ENCODE results near the gene SAMM50.

GRCh38 chr22:44033287-44033686 lies 78.0 kb downstream of the SAMM50 start:
- TF ChIP-seq CTCF (IDR thresholded peaks at IDR 0.05; ENCODE audit: low read length) (no peak), EZH2 (optimal IDR thresholded peaks at IDR 0.05; ENCODE audit: low read depth, low read length) (no peak), EZH2phosphoT487 (IDR thresholded peaks at IDR 0.05; ENCODE audit: low read length) (no peak)
